BE2C (cell line): ENCODE results near the gene PELI1. TPM values are rescaled to one million over a fixed set of nuclear protein-coding genes. Genes with fewer than 3 reads are reported as not detected.

Experiments
- DNase-seq: peaks from one replicate; pipeline ENCODE4 v3.0.0-alpha.2; 2020
- H3K27me3 ChIP-seq: fragments of 250-450 bp; sonication (Bioruptor Pico); 2 replicates; pipeline ENCODE4 v1.5.1; 2020; ENCODE audit warnings: mild to moderate bottlenecking
- H3K36me3 ChIP-seq: fragments of 250-450 bp; sonication (Bioruptor Pico); 2 replicates; pipeline ENCODE4 v1.5.1; 2020; ENCODE audit warnings: mild to moderate bottlenecking
- H3K4me1 ChIP-seq: fragments of 250-450 bp; sonication (Bioruptor Pico); 2 replicates; pipeline ENCODE4 v1.5.1; 2020
- H3K4me3 ChIP-seq: 2 replicates; pipeline ENCODE4 v1.5.1; 2011; ENCODE audit warnings: low read depth, low read length
- H3K9me3 ChIP-seq: fragments of 250-450 bp; sonication (Bioruptor Pico); 2 replicates; pipeline ENCODE4 v1.5.1; 2020
- CTCF ChIP-seq: IDR thresholded peaks from 2 replicates; pipeline ENCODE4 v1.5.1; 2012; ENCODE audit warnings: mild to moderate bottlenecking, low read depth, low read length
- polyA plus RNA-seq: library from polyadenylated mRNA; unstranded; fragments of >200 nt; gene quantifications from one replicate; pipeline ENCODE4 v1.2.1, GENCODE V29; 2012; ENCODE audit warnings: low read depth, missing spikeins; ENCODE audit not compliant: insufficient read length, insufficient read depth

PELI1 gene, protein sequence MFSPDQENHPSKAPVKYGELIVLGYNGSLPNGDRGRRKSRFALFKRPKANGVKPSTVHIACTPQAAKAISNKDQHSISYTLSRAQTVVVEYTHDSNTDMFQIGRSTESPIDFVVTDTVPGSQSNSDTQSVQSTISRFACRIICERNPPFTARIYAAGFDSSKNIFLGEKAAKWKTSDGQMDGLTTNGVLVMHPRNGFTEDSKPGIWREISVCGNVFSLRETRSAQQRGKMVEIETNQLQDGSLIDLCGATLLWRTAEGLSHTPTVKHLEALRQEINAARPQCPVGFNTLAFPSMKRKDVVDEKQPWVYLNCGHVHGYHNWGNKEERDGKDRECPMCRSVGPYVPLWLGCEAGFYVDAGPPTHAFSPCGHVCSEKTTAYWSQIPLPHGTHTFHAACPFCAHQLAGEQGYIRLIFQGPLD
- 15.5 TPM for polyA plus RNA-seq

DNA sequence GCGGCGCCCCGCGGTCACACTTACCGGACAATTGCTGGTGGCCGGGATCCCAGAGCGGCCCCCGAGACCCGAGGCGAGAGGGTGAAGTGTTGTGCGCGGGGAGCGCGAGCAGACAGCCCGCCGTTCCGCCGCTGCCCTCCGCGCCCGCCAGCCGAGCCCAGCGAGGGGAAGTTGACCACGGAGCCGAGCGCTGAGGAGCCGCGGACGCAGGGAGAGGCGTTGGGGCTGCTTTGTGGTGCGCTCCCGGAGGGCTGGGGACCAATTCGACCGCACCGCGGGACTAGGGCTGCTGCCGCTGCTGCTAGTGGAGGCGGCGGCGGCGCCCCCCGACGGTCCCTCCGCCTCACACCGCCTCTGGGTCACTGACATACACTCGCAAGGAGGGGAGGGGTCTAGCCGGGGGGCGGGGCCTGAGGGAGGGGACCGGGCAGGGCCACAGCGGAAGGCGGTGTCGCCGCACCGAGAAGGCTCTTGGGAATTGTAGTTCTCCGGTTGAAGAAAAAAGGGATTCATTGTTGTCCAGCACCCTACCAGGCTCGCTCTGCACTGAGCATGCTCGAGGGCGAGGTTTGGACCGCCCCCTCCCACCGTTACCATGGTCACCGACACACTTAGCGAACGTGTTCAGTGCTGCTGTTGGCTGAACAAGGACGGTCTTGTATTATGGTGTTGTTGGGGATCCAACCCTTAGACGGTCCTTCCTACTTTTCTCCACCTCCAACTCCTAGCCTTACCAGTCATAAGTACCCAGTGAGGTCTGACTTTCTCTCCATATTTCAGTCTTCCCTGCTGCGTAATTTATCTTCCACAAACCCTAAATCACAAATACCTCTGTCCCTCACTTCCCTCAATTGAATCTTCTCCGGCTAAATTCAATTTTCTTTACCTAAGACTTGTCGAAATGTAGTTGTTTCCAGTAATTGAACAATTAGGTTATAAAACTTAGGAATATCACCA, at the start of gene PELI1:
PELI1 (minus strand) TSS at position 364 of the 957 bp plus-strand sequence. CDS start 36,110 bp downstream, outside the sequence.
- TF ChIP-seq CTCF, result 0 out of 2 replicates have a peak, but pooled peaks have one; percentile 5
- Histone ChIP-seq H3K27me3 (no peaks in the 10 kb centered on the region), H3K4me3 (peak within 1 kb of the TSS; percentile 73), H3K4me1 (no peaks in the 10 kb centered on the region), H3K36me3 (no peaks in the 10 kb centered on the region), H3K9me3 (no peaks in the 10 kb centered on the region)
- peak; percentile 96 for DNase-seq

- no peaks in the 10 kb centered on the region for H3K36me3 ChIP-seq
- no peaks in the 10 kb centered on the region for H3K4me1 ChIP-seq
- H3K27me3 ChIP-seq, result no peaks in the 10 kb centered on the region
- TF ChIP-seq CTCF, result no peak
- no peaks in the 10 kb centered on the region for H3K9me3 ChIP-seq
- no peak for DNase-seq
- H3K4me3 ChIP-seq, result no peak overlapping the region
These were observed 49.3 kb upstream of the PELI1 start for GRCh38 chr2:64193491-64193890.

DNA sequence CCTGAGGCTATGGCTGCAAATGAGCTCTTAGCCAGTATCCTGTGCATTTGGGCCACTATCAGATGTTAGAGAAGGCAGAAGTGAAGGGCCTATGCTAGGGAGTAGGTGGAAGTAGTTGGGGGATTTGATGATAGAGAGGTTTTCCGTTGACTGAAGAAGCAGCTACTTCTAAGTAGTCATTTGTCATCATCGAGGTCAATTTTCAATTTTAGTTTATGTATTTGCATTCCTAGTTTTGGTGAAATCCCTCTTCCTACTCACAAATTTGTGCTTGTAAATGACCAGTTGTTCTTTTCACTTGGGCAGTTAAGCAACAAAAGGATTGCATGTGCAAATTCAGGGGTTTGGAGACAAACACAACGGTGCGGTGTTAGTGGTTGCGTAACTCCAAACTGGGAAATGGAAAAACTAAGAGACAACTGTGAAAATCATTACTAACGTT, 48.5 kb upstream of the PELI1 start:
- Histone ChIP-seq H3K9me3 (no peaks in the 10 kb centered on the region), H3K36me3 (no peaks in the 10 kb centered on the region), H3K4me1 (no peaks in the 10 kb centered on the region), H3K4me3 (no peak overlapping the region), H3K27me3 (no peaks in the 10 kb centered on the region)
- no peak for TF ChIP-seq CTCF
- DNase-seq, result no peak

DNA sequence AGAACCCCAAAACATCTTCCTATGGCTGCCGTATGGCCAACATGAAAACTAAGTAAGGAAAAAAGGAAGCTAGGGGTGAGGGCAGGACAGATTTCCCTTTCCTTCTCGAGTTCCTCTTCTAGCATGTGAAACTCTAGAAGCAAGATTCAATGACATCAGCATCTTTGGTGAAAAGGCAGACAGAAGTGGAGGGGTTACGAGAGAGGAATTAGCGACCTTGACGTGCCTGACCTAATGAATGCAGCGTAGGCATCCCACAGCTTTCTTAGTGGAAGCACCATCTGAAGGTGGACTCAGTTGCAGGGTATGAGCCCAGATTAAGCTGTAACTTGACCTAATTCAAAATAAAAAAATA, 47.9 kb upstream of the PELI1 start:
- Histone ChIP-seq H3K4me3 (no peak overlapping the region), H3K27me3 (no peaks in the 10 kb centered on the region), H3K9me3 (no peaks in the 10 kb centered on the region), H3K4me1 (no peaks in the 10 kb centered on the region), H3K36me3 (no peaks in the 10 kb centered on the region)
- TF ChIP-seq CTCF, result no peak
- no peak for DNase-seq

- Histone ChIP-seq H3K4me1 (no peaks in the 10 kb centered on the region), H3K9me3 (no peaks in the 10 kb centered on the region), H3K36me3 (no peaks in the 10 kb centered on the region), H3K4me3 (no peak overlapping the region), H3K27me3 (no peaks in the 10 kb centered on the region)
- no peak for DNase-seq
- TF ChIP-seq CTCF, result no peak
These were observed 45.4 kb upstream of the PELI1 start for GRCh38 chr2:64189586-64189985.
